OCI-M2 (cell line): ENCODE results near the gene ZFYVE16.
A peak's percentile ranks its signal among the peaks of the same experiment; 100 is the strongest.
"Not testable (repeated sequence)": the region's sequence is repeated elsewhere in the genome, so short reads cannot be mapped to it uniquely, and the experiment has no call there.

ENCODE experiments used
- DNase-seq: peaks from one replicate; lab custom pipeline; 2025; ENCODE audit not compliant: unreplicated experiment; lab: John Stamatoyannopoulos, UW

The ZFYVE16 gene

DNA sequence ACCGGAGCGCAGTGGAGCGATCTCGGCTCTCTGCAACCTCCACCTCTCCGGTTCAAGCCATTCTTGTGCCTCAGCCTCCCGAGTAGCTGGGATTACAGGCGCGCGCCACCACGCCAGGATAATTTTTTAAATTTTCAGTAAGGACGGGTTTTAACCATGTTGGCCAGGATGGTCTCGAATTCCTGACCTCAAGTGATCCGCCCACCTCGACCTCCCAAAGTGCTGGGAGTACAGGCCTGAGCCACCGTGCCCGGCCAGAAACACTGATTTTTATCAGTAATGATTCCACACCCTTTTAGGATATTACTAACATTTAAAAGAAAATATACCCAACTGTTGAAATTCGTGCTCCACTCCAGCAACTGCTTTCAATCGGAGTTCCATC is 79.6 kb downstream of the ZFYVE16 start:
- DNase-seq = no peak

- peak; percentile 46 for DNase-seq
These were observed 80.2 kb downstream of the ZFYVE16 start, which contains the start of gene FAM151B for GRCh38 chr5:80487829-80488721. TSS of gene FAM151B (plus strand) at chr5:80488100. CDS start at chr5:80488124, 24 bp downstream.

- no peak for DNase-seq
These were observed 83.4 kb downstream of the ZFYVE16 start for GRCh38 chr5:80491296-80491695.

GRCh38 chr5:80492741-80493140 is 84.9 kb downstream of the ZFYVE16 start:
- DNase-seq = no peak

- not testable (repeated sequence) for DNase-seq
These were observed 85.6 kb downstream of the ZFYVE16 start for GRCh38 chr5:80493443-80493842.

GRCh38 chr5:80495891-80496290 is 88.0 kb downstream of the ZFYVE16 start:
- DNase-seq = no peak

- no peak for DNase-seq
These were observed 94.9 kb downstream of the ZFYVE16 start for GRCh38 chr5:80502800-80503199.

DNA sequence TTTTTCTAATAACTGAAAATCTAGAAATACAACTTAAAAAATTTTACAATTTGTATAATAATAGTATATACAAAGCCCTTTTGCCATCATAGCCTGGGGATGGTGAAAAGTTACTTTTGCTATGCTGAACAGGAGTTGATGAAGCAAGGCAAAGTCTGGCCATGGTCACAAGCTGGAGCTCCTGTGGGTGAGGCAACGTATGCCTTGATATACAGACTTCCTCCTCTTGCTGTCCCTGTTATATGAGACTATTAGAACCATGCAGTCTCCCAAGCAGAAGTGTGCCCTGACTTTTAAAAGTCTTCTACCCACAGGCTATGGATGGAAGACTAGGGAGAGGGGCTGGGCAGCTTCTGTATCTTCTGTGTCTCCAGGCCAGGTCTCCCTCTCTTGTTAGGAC is 95.8 kb downstream of the ZFYVE16 start:
- no peak for DNase-seq

DNA sequence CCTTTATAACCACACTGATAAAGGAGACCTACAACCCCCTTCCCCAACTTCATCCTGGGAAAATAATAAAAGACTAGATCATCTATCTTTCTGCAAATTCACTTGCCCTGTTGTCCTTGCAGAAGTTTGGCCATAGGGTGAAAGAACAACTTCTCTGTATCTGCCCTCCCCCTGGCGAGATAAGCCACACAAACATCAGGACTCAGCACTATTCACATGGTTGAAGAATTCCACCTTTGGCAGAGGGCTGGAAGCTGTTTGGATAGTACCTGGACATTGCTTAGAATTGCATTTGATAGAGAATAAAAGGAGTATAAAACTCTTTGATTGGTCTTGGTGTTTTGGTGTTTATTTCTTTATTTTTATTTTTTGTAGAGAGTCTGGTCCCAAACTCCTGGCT is 97.0 kb downstream of the ZFYVE16 start:
- DNase-seq = no peak

GRCh38 chr5:80507663-80508062 is 99.8 kb downstream of the ZFYVE16 start:
- no peak for DNase-seq

GRCh38 chr5:80508844-80509243 is 101.0 kb downstream of the ZFYVE16 start:
- no peak for DNase-seq

DNA sequence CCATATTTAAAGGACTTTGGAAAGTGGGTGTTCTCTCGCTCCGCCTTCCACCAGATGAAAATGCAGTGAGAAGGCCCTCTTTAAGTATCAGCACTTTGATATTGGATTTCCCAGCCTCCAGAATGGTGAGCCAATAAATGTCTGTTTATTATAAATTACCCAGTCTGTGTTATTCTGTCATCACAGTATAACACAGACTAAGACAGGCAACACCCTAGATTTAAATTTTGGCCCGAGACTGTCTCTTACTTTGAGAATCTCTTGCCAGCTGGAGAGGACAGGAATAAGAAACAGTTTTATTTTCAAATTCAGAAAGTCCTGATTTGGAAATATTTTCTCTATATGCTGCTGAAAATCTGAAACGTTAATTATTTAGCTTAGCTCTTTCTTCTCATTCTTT is 101.5 kb downstream of the ZFYVE16 start:
- no peak for DNase-seq

- DNase-seq = no peak
These were observed 109.0 kb downstream of the ZFYVE16 start for GRCh38 chr5:80516826-80517225.
